ENCODE results near the gene LAMA3.
A peak's percentile ranks its signal among the peaks of the same experiment; 100 is the strongest.

The LAMA3 gene

GRCh38 chr18:23669804-23670405, 19.3 kb upstream of the LAMA3 start:
- no peak for DNase-seq (ENCODE audit: low read depth)

DNA sequence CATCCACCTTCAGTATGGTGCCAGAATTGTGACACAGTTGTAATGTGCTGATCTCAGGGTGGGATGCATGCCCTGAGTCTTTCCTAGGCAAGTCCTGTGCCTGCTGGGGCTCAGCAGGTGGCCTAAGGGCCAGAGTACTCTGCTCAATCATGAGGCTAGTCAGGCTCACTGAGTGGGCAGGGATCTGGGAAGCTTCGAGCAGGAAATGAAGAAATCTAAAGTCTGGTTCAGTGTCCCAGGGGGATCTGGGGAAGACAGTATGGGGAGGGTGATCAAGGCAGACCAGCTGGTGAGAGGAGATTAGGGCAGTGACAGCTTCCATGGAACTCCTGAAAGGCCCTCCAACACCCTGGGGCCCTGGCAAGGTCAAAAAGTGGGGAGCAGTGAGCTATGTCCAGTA, 17.7 kb upstream of the LAMA3 start:
- no peak for DNase-seq (ENCODE audit: low read depth)

DNA sequence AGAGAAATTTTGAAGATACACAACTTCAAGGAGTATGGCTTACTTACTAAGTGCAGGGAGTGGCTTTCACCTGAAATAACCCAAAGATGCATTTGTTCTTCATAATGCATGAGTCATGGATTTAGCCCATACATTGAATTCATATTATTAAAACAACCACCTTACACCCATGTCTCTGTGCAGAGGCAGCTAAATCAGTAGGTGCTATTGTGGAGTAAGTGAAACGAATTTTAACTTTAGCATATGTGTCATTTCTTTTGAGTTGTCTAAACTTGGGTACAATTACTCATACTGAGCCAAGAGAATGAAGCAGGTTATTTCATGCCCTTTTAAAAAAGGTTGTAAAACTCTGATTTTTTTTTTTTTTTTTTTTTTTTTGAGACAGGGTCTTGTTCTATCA, 15.5 kb upstream of the LAMA3 start:
- DNase-seq (ENCODE audit: low read depth), result no peak

DNA sequence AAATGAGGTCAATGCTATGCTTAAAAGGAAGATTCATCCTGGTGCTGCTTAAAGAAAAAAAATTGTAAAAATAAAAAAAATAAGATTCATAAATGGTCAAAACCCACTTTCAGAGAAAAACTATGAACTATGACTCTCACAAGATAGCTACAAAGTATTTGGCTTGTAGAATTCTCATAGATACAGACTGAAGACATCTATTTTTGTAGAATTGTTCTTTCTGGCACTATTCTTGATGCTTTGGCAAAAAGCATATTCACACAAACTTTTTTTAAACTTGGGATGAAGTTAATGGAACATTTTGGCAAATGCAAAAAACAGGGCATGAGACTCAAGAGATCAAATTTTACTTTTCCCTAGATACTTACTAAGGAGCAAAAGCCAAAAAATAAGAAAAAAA, 14.0 kb upstream of the LAMA3 start:
- DNase-seq (ENCODE audit: low read depth), result no peak

DNA sequence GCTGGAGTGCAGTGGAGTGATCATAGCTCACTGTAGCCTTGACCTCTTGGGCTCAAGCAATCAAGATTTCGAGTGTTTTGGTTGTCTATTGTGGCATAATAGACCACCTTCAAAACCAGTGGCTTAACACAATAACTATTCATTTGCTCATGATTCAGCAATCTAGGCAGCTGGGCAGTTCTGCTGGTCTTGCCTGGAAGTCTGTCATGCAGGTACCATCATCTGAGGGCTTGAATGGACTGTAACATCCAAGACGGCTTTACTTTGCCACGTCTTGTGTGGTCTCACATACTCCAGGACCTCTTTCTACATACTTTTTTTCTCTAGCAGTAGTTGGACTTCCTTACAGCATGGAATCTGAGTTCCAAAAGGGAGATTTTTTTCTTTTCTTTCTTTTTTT, 13.4 kb upstream of the LAMA3 start:
- DNase-seq (ENCODE audit: low read depth), result no peak

DNA sequence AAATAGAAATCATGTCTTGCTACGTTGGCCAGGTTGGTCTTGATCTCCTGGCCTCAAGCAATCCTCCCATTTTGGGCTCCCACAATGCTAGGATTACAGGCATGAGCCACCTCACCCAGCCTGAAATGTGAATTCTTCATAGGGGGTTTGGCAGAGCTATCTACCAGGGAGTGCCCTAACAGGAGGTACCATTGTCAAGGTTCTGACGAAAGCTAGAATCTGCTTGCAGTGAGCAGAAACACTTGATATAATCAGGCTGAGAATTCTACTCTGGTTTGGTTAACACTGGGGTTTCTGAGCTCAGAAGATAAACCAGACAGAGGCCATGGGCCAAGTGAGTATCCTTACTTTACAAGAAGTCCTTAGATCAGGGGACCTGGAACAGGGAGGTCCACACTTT, 7.2 kb upstream of the LAMA3 start:
- no peak for DNase-seq (ENCODE audit: low read depth)

DNA sequence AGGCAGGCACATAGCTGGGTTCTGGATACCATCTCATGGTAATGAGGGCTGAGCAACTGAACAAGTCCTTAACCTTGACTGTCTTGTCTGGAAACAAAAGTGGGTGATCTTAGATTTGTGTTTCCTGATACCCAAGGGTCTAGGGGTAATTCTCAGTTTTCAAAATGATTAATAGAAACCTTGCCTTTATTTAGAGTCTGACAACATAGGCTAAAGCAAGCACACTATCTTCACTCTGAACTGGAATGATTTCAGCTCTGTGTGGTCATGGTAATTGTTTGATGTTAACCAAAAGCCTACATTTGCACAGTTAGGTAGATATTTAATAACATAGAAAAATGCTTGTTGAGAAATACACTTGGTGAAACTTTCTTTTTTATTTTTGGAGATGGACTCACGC, 6.8 kb upstream of the LAMA3 start:
- DNase-seq (ENCODE audit: low read depth), result no peak

DNA sequence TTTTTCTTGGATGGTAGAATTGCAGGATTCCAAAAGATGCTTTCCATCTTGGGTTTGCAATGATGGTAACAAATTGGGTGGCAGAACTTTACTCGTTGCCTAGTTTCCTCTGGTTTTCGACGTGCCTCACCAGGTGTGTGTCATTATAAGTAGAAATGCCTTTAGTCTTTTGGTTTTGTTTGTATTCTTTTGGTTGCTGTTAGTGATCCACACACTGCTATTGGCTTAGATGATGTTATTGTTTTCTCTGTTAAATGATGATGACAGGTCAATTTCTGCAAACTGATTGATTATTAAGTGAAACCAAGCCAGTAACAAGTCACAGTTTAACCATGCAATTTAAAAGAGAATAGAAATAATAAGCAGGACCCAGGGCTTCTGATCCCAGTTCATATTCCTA, 6.1 kb upstream of the LAMA3 start:
- no peak for DNase-seq (ENCODE audit: low read depth)

DNA sequence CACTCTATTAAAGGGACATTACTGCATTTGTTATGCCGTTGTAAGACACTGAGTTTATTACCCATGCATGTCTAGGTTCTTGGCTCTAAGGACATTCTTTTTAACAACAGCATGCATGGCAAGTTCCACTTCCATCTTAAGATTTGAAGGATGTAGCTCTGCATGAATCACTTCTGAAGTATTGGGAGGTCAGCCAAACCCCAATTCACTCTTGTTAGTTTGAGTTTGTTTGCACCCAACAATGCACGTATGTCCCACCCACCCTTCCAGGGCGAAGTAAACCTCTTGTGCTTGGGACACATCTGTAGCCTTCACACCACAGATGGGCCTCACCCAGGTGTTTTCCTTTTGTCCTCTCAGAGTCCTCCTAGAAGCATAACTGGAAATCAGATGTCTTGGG, 5.6 kb upstream of the LAMA3 start:
- no peak for DNase-seq (ENCODE audit: low read depth)

- no peak for DNase-seq (ENCODE audit: low read depth)
Measured at GRCh38 chr18:23684515-23685197, 4.6 kb upstream of the LAMA3 start.

- DNase-seq (ENCODE audit: low read depth), result no peak
Measured at GRCh38 chr18:23688528-23688927, 725 bp upstream of the LAMA3 start.

- no peak for DNase-seq (ENCODE audit: low read depth)
Measured at GRCh38 chr18:23689616-23690504, 607 bp downstream of the LAMA3 start.

GRCh38 chr18:23690505-23691068, 1.3 kb downstream of the LAMA3 start:
- DNase-seq (ENCODE audit: low read depth), result no peak

GRCh38 chr18:23693846-23694245, 4.6 kb downstream of the LAMA3 start:
- no peak for DNase-seq (ENCODE audit: low read depth)

GRCh38 chr18:23694637-23695430, 5.6 kb downstream of the LAMA3 start:
- DNase-seq (ENCODE audit: low read depth), result no peak

DNA sequence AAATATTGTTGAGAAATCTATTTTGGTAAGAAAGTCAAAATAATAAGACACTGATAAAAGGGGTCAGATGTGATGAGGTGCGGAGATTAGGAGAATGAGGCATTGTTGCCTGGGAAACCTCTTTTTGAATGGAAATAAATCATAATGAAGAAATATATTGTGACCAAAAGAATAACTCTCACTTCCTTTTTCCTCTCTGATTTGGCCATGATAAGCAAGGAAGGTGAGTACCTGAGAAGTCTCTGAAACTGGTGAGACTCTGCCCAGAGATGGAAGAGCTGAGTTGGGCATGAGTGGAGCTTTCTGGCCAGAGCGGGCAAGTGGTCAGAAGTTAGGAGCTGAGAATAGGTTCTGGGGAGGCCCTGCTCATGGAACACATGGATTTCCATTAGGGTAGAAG, 11.8 kb downstream of the LAMA3 start:
- DNase-seq (ENCODE audit: low read depth), result no peak

GRCh38 chr18:23701544-23702064, 12.4 kb downstream of the LAMA3 start:
- DNase-seq (ENCODE audit: low read depth), result no peak

- no peak for DNase-seq (ENCODE audit: low read depth)
Measured at GRCh38 chr18:23702606-23703005, 13.4 kb downstream of the LAMA3 start.

- peak; percentile 21 for DNase-seq (ENCODE audit: low read depth)
Measured at GRCh38 chr18:23703057-23703986, 14.1 kb downstream of the LAMA3 start.

- no peak for DNase-seq (ENCODE audit: low read depth)
Measured at GRCh38 chr18:23703987-23704384, 14.7 kb downstream of the LAMA3 start.

GRCh38 chr18:23704806-23705205, 15.6 kb downstream of the LAMA3 start:
- DNase-seq (ENCODE audit: low read depth), result no peak

Data from CMK (cell line).